NCI-H345 (cell line): ENCODE results near the gene TTN.
"Not testable (repeated sequence)": the region's sequence is repeated elsewhere in the genome, so short reads cannot be mapped to it uniquely, and the experiment has no call there.

Experiments
- DNase-seq: peaks from one replicate; lab custom pipeline; 2025; lab: John Stamatoyannopoulos, UW

The TTN gene

GRCh38 chr2:178658480-178658879, 148.7 kb downstream of the TTN start:
- not testable (repeated sequence) for DNase-seq

GRCh38 chr2:178650554-178650953, 156.7 kb downstream of the TTN start:
- DNase-seq: no peak

DNA sequence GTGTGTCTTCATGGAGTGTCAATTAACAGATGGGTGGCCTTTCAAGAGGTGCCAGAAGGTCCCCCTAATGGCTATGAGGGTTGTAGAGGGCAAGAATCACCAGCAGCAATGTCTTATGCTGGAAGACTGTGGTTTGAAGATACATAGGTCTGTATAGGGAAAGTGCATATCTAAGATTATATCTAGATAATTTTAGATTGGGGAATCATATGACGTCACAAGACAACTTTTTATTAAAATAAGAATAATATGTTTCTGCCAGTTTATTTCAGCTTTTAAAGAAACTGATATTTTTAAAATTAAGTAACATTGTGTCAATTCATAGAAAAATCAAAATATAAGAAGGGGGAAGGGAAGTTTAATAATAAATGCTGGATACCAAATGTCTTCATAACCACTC, 162.3 kb downstream of the TTN start:
- no peak for DNase-seq

DNA sequence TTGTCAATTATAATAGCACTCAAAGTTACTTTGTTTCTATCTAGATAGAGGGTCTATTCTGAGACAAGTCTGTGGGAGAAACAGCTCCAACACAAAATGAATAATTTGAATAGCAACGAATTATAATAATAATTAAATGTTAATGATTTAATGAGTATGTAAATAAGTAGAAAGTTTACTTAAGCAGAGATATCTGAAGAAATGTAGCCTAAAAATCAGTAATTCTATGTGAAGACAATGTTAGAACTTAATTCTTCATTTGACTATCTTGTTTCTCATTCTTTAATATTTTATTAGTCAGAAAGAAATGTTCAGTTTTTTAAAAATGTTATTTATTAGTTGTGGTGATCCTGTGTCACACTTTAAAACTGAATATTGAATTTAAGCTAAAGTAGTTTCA, 165.7 kb downstream of the TTN start:
- no peak for DNase-seq

GRCh38 chr2:178635897-178636296, 171.3 kb downstream of the TTN start:
- DNase-seq: no peak

- DNase-seq: no peak
Observed at GRCh38 chr2:178632729-178633128, 174.5 kb downstream of the TTN start.

GRCh38 chr2:178630581-178630980, 176.6 kb downstream of the TTN start:
- no peak for DNase-seq

GRCh38 chr2:178629463-178629862, 177.8 kb downstream of the TTN start:
- no peak for DNase-seq

DNA sequence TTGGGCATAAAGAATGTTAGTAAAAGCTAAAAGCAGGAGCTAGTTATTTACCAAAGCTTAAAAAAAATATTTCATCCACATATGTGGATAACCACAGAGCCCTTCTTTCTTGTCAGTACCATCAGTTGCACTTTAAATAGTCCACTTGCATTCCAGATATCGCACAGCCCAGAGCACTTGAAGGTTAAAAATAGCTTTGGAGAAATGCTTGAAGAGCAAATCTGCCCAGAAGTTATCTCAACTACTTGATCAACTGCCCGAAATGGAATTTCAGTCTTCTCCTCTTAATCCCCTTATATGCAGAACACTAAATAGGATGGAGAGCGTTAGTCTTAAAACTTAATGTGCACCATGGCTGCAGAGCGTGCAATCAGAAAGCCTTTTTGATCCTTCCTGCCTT, 178.6 kb downstream of the TTN start:
- DNase-seq: no peak

DNA sequence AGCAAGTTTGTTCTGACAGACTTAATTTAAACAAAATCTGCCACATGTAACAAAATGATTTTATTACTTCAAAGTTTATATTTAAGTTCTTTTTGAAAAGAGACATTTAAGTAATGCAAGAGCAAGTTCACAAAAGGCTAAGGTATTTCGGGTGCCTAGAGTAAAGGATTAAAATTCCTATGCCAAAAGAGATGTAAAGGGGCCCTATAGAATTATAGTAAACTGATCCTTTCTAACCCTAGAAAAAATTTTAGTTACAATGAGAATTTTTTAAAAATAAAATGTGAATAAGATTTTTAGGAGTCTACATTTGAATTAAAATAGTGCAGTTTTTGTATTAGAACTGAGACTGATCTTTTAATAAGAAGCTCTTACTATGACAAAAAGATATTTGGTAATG, 179.8 kb downstream of the TTN start:
- no peak for DNase-seq

DNA sequence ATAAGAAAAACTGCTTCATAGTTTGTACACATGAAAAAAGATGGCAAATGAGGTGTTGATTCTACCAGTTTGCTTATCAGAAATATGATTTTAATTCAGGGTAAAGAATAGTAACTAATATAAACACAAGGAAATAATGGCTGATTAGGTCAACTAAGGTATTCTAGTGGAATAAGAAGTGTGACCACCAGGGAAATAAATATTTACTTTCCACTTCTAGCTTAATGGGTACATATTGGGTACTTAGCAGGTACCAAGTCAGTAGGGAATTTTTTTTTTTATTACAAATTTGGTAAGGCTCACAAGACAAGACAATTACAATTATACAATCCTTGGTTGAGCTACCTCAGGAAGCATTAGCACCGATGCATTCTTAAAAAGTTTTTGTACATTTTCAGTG, 191.3 kb downstream of the TTN start:
- no peak for DNase-seq

DNA sequence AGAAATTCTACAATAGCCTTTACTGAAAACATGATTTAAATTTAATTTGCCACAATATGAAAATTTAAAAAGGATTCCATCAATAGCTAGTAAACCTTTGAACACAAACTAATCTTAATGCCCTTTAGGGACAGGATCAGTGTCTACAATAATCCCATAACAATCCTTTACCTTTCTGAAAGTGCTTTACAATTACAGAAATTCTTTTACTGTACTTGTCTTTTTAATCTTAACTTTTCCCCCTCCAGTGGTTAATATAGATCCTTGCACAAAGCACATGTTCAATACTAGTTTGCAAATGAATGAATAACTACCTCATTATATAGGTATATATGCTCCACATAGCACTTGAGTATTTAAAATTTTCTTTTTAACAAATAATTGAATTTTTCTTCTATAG, 204.3 kb downstream of the TTN start:
- no peak for DNase-seq

GRCh38 chr2:178592655-178593054, 214.6 kb downstream of the TTN start:
- no peak for DNase-seq

DNA sequence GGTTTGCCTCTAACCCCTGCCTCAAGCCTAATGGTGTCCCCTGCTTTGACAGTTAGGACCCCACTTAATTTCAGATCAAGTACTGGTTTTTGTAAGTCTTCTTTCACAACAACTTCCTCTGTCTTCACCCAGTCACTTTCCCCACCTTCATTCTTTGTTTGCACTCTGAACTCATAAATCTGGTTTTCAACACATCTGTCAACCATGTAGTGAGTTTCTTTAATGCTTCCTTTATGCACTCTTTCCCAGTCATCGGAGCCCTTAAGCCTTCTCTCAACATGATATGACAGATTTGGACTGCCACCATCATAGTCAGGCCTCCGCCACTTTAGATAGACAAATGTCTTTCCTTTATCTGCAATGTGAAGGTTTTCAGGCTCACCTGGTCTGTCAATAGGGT, 217.9 kb downstream of the TTN start:
- no peak for DNase-seq

DNA sequence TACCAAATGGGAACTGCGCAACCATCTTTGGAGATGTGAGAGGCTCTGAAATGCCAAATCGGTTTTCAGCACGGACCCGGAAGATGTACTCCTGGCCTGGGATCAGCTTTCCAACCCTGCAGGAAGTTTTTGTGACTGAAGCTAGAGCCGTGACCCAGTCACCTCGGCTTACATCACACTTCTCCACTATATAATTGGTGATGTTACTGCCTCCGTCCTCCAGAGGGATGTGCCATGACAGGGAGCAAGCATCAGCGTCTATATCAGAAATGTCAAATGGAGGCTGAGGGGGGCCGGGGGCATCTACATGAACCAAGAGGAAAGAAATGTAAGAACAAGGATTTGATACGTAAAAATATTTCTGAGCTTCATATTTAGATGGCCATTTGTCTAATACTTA, 222.6 kb downstream of the TTN start:
- no peak for DNase-seq

GRCh38 chr2:178579006-178579405, 228.2 kb downstream of the TTN start:
- DNase-seq: no peak

DNA sequence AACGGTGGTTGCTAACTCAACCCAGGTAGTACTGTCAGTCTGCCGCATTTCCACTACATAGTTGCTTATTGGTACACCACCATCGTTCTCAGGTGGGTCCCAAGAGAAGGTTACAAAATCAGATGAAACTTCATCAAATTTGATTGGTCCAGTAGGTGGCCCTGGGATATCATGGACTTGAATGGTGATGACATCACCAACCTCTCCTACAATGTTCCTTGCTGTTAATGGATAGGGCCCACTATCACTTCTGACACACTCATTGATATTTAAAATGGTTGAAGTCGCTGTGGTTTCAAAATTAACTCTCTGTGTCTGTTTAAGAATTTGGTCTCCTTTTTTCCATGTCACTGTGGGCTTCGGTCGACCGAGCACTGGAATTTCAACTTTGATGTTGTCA, 232.4 kb downstream of the TTN start:
- no peak for DNase-seq

GRCh38 chr2:178568227-178568626, 239.0 kb downstream of the TTN start:
- no peak for DNase-seq

- no peak for DNase-seq
Observed at GRCh38 chr2:178553047-178553446, 254.2 kb downstream of the TTN start.

- DNase-seq: no peak
Observed at GRCh38 chr2:178550352-178550751, 256.9 kb downstream of the TTN start.

- no peak for DNase-seq
Observed at GRCh38 chr2:178542569-178542968, 264.7 kb downstream of the TTN start.

DNA sequence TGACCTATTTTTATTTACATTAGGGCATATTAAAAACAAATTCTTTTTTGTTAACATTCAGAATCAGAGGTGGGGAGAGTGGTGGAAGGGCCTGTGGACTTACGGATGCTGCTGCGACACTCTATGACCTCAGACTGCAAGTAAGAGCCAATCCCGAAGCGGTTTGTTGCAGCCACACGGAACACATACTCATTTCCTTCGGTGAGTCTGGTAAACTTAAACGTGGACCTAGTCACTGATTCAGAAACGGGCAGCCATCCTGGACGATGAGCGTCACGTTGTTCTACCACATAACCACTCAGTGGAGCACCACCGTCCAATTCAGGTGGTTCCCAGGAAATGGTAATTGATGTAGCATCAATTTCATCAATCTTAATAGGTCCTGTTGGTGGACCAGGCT, 265.1 kb downstream of the TTN start:
- no peak for DNase-seq

DNA sequence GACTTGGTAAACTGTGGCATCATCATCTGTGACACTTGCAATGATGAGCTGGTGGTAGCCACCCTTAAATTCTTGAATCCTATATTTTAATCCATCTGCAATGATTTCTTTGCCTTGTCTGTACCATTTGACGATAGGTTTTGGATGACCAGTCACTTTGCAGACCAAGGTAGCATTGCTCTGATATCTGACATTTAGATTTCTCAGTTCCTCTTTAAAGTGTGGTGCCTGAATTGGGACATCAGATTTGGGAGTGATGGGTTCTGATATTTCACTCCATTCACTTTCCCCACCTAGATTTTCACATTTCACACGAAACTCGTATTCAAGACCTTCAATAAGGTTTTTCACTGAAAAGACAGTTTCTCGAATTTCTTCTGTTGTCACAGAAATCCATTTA, 271.2 kb downstream of the TTN start:
- no peak for DNase-seq

DNA sequence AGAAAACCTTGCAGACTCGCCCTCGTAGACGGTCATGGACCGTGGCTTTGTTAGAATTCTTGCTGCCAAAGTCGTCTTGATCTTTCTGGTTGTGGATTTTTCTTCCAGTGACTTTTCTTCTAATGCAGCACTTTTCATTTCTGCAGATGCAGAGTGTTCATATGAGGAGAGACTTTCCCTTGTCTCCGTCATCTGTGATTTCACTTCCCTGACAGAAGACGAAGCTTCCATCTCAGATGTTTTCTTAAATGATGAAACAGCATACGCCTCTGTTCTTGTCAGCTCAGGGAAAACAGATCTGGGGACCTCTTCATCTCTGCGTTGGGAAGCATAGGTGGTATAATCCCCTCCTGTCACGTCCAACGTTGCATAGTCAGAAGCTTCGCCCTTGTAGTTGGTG, 276.1 kb downstream of the TTN start:
- DNase-seq: no peak

GRCh38 chr2:178530625-178531142, 276.5 kb downstream of the TTN start:
- DNase-seq: no peak
